BLaER1 (cell line): Measurements from ENCODE around the gene SNAPC3.

Experiments
- H3K27ac ChIP-seq: shearing (Covaris generic); formaldehyde crosslinking; 2 replicates; pipeline ENCODE4 v1.8.1; 2022
- H3K27me3 ChIP-seq: shearing (Covaris generic); formaldehyde crosslinking; 2 replicates; pipeline ENCODE4 v1.8.1; 2022
- H3K36me3 ChIP-seq: shearing (Covaris generic); formaldehyde crosslinking; 2 replicates; pipeline ENCODE4 v1.8.1; 2022
- H3K4me1 ChIP-seq: shearing (Covaris generic); formaldehyde crosslinking; 2 replicates; pipeline ENCODE4 v1.8.1; 2022
- H3K4me2 ChIP-seq: shearing (Covaris generic); formaldehyde crosslinking; 2 replicates; pipeline ENCODE4 v1.8.1; 2022
- H3K4me3 ChIP-seq: shearing (Covaris generic); formaldehyde crosslinking; 2 replicates; pipeline ENCODE4 v1.8.1; 2022
- H3K9ac ChIP-seq: shearing (Covaris generic); formaldehyde crosslinking; 2 replicates; pipeline ENCODE4 v1.8.1; 2022
- H3K9me3 ChIP-seq: shearing (Covaris generic); formaldehyde crosslinking; 2 replicates; pipeline ENCODE4 v1.8.1; 2022
- H4K20me1 ChIP-seq: shearing (Covaris generic); formaldehyde crosslinking; 2 replicates; pipeline ENCODE4 v1.8.1; 2022
- Cebpa-rat ChIP-seq: shearing (Covaris generic); IDR thresholded peaks from 2 replicates; pipeline ENCODE4 v1.8.1; 2022

SNAPC3 gene

GRCh38 chr9:15510789-15511575 lies 88.3 kb downstream of the SNAPC3 start, which contains the start of gene PSIP1:
Gene PSIP1, minus strand, starts transcription at chr9:15510970. Its CDS starts 782 bp downstream, at chr9:15510188.
- Histone ChIP-seq H3K4me2 (peak within 1 kb of the TSS; percentile 86), H3K27me3 (no peaks in the 10 kb centered on the region), H3K9me3 (no peaks in the 10 kb centered on the region), H4K20me1 (peaks cover 40% of the 10 kb centered on the region), H3K4me1 (peaks cover 46% of the 10 kb centered on the region), H3K4me3 (peak within 1 kb of the TSS; percentile 98), H3K36me3 (peaks cover 29% of the 10 kb centered on the region), H3K9ac (peak within 1 kb of the TSS; percentile 98), H3K27ac (peak within 1 kb of the TSS; percentile 99)
- no peak for TF ChIP-seq Cebpa-rat
